Stomach (tissue), 4 donors: ENCODE results near the gene DNAJB5.
"Not testable (repeated sequence)": the region's sequence is repeated elsewhere in the genome, so short reads cannot be mapped to it uniquely, and the experiment has no call there.

Experiments used
- POLR2A ChIP-seq, 4 donors: fragments of 450-650 bp; IDR thresholded peaks; one replicate each; pipeline ENCODE4 v1.6.1; 2016; ENCODE audit warnings: antibody characterized with exemption in 4 of 4, control low read depth in 2 of 4, mild to moderate bottlenecking in 1 of 4, moderate library complexity in 1 of 4
- POLR2AphosphoS5 ChIP-seq, 3 donors: sonication (generic); formaldehyde crosslinking; IDR thresholded peaks; one replicate each; pipeline ENCODE4 v1.6.1; 2016; ENCODE audit warnings: antibody characterized with exemption in 3 of 3
- TF ChIP-seq, protein P1 (sequence below), 7 experiments: fragments of 450-650 bp in 4 of 7; fragments of 200-600 bp in 3 of 7; sonication (generic) in 3 of 7; IDR thresholded peaks; one replicate each; pipeline ENCODE4 v1.5.1; 2016 to 2019; ENCODE audit warnings: antibody characterized with exemption in 7 of 7, control low read depth in 2 of 7, mild to moderate bottlenecking in 1 of 7

DNA sequence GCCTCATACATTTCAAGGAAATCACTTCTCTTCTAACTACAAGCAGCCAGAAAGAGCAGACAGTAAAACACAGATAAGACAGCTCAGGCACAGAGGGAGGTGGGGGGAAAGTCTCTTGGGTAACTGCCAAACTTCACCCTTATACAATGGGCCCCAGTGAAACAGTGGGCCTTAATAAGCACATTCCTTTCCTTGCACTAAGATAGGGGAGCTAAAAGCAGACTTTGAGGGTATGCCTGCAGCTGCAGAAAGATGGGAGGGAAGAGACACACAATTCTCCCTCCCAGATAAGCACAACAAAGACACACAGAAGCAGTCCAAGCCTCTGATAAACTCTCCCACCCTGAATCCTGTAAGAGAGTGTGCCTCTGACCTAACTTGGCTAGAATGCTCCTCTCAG lies 49.6 kb upstream of the DNAJB5 start:
- TF ChIP-seq, protein P1, sequence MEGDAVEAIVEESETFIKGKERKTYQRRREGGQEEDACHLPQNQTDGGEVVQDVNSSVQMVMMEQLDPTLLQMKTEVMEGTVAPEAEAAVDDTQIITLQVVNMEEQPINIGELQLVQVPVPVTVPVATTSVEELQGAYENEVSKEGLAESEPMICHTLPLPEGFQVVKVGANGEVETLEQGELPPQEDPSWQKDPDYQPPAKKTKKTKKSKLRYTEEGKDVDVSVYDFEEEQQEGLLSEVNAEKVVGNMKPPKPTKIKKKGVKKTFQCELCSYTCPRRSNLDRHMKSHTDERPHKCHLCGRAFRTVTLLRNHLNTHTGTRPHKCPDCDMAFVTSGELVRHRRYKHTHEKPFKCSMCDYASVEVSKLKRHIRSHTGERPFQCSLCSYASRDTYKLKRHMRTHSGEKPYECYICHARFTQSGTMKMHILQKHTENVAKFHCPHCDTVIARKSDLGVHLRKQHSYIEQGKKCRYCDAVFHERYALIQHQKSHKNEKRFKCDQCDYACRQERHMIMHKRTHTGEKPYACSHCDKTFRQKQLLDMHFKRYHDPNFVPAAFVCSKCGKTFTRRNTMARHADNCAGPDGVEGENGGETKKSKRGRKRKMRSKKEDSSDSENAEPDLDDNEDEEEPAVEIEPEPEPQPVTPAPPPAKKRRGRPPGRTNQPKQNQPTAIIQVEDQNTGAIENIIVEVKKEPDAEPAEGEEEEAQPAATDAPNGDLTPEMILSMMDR (IDR thresholded peaks at IDR 0.05): not testable (repeated sequence)
- TF ChIP-seq POLR2A, POLR2AphosphoS5 (IDR thresholded peaks at IDR 0.05): not testable (repeated sequence)
